Occipital lobe (tissue), 2 donors: Measurements from ENCODE around the gene IFNAR1. TPM values are rescaled to one million over a fixed set of nuclear protein-coding genes. Genes with fewer than 3 reads are reported as not detected.
"Not testable (repeated sequence)": the region's sequence is repeated elsewhere in the genome, so short reads cannot be mapped to it uniquely, and the experiment has no call there.

ENCODE experiments used
- DNase-seq: peaks from one replicate; lab custom pipeline; 2025; lab: John Stamatoyannopoulos, UW
- total RNA-seq: library from RNA; depleted of rRNA; stranded (reverse); fragments of >200 nt; gene quantifications from one replicate; pipeline ENCODE4 v1.2.3, GENCODE V29; 2014

The IFNAR1 gene
- total RNA-seq, 1 donor from 2014 or later: 49.9 TPM

DNA sequence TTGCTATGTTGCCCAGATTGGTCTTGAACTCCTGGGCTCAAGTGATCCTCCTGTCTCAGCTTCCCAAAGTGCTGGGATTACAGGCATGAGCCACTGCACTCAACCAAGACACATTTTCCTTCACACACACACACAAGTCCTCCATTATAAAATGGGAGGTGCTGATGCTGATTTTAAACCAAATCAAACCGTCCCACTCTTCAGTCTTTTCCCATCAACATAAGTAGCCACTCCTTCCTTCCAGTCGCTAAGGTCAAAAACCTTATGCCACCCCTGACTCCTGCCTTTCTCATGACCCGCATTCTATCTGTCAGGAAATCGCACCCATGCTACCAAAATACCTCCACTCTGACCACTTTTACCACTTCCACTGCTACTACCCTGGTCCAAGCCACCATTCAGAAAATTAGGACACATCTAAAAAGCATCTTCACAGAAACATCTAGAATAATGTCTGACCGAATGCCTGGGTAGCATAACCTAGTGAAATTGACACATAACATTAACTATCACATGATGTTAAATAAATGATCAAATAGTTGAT is 50.4 kb downstream of the IFNAR1 start:
- no peak for DNase-seq

DNA sequence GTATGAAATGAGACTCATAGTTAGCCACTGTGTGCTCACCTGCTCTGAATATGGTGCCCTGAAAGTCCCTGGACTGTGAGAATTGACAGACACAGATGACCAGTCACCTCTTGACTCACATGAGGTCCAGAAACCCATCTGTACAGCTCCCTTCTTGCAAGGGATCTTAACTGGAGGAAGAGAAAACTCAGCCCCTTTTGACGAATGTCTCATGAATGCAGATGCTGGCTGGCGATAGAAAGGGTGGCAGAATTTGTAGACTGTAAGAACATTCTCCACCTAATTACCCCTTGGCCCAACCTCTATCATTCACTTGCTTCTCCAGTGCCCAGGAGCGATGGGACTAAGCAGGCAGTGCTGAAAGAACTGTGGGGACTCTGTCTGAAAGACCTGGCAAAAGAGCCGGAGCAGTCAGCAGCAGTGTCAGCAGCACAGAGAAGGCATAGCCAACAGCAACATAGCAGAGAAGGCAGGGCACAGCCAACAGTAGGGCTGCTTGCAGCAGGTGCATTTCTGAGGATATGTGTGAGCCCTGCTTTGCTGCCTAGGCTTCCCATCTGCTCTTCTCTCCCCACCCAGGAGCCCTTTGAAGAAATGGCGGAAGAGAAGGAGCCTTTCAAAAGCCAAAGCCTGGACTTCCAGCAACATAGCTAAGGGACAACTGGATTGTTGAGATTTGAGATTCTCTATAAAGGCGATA is 52.6 kb downstream of the IFNAR1 start:
- no peak for DNase-seq

DNA sequence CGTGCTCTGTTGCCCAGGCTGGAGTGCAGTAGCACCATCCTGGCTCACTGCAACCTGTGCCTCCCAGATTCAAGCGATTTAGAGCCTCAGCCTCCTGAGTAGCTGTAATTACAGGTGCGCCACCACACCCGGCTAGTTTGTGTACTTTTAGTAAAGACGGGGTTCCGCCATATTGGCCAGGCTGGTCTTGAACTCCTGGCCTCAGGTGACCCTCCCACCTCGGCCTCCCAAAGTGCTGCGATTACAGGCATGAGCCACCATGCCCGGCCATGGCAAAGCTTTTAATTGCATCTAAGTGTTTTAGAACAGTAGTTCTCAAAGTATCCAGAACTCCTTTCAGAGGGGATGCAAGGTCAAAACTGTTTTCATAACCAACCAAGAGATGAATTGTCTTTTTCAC is 53.3 kb downstream of the IFNAR1 start:
- DNase-seq: no peak

DNA sequence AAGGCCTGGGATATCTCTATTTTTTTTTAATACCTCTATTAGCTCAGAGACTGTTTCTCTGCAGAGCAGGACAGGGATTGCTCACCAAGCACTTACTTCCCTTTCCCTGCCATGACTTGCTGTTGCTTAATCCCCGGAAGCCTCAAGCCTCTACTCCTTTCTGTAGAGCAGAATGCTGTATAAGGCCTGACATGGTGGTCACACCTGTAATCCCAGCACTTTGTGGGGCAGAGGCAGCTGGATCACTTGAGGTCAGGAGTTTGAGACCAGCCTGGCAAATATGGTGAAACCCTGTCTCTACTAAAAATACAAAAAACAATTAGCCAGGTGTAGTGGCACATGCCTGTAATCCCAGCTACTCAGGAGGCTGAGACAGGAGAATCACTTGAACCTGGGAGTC is 55.2 kb downstream of the IFNAR1 start:
- DNase-seq: not testable (repeated sequence)

DNA sequence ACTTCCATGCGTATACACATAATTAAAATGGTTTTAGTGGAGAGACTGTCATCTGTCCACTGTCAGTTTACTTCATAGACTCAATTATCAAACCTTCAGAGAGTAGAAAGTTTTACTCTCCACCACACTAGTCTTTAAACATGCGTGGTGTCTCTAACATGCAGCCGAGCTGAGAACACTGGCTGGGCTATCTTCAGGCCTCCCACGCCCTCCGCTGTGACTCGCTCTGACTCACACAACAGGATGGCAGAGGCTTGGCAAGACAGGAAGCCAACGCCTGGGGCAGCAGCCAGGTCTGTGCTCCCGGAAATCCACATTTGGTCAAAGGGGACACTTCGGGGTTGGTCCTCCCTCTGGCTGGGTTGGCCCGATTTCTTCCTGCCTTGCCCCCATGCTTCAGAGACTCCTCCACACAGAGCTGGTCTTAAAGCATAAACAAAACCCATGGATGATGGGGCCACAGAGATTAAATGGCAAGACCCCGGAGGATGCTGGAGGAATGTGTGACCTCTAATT is 55.8 kb downstream of the IFNAR1 start:
- peak; percentile 82 for DNase-seq

DNA sequence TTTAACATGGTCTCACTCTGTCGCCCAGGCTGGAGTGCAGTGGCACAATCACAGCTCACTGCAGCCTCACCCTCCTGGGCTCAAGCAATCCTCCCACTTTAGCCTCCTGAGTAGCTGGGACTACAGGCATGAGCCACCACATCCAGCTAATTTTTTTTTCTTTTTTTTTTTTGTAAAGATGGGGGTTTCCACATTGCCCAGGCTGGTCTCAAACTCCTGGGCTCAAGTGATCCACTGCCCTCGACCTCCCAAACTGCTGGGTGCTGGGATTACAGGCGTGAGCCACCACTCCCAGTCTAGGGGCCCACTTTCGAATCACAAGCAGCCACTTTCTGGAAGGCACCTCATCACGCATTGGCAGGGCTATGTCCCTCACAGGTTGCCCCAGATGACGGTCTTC is 56.6 kb downstream of the IFNAR1 start:
- not testable (repeated sequence) for DNase-seq

DNA sequence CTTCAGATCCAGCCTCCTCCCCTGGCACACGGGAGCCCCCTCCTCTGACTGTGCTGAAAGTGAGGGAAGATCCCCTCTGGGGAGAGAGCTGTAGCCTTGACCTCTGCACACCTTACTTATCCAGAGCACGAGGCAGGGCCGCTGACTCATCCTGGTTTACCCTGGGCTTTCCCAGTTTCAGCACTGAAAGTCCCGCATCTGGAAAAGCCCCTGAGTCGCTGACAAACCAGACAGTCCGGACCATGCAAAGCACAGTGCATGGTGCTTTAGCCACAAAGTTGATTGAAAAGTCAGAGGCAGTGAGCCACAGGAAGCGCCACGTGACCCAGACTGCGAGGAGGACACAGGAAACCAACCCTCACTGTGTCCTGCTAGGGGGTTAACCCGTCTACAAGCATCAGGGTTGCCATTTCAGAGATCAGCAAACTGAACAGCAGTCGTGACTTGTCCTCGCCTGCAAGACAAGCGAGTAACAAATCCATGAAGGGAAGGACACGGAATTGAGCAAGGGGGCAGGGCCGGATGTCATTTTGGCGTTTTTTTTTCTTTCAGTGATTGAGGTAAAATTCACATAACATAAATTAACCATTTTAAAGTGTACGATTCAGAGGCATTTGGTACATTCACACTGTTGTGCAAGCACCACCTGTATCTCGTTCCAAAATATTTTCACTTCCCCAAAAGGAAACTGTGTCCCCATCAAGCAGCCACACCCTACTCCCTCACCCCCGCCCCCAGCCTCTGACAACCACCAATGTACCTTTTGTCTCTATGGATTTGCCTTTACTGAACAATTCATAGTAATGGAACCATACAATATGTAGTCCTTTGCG is 58.5 kb downstream of the IFNAR1 start:
- no peak for DNase-seq

DNA sequence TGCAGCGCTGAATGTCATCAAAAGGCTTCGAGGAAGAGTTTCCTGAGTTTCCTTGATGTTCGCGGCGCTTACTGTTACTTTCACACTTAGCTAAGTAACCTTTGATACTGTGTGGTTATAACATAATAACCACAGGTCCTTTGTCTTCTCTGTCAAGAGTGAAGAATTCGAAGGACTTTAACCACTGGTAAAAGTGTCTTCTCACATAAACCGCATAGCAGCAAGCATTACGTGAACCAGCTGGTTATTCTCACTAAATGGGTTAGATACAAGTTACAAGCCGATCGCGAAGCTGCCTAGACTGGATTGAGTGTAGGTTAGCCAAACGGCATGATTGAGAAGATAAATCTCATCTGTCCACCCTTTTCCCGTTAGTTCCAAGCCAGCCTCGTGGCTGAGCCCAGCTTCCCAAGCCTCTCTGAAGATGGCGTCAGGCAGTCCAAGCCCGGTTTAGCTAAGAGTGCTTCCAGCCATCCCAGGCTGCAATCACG is 60.1 kb downstream of the IFNAR1 start:
- no peak for DNase-seq

DNA sequence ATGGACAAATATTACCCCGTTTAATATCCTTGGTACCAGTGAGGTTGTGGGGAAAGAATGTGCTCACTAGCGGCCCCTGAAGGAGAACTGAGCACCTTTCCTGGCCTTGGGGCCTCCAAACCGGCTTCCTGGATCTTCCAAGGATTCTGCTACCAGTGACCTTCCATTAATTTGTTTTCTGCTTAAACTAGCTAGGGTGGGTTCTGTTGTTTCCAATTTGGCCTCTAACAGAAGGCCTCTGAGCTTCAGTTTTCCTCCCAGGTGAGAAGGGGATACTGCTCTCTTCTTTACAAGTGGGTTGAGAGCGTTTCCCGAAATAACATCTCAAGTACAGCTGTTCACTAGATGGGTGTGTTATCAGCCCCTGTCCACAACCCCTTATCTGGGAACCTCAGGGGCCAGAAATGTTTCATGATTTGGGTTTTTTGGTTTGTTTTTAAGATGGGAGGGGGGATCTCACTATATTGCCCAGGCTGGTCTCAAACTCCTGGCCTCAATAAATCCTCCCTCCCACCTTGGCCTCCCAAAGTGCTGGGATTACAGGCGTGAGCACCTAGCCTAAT is 61.5 kb downstream of the IFNAR1 start:
- DNase-seq: no peak

DNA sequence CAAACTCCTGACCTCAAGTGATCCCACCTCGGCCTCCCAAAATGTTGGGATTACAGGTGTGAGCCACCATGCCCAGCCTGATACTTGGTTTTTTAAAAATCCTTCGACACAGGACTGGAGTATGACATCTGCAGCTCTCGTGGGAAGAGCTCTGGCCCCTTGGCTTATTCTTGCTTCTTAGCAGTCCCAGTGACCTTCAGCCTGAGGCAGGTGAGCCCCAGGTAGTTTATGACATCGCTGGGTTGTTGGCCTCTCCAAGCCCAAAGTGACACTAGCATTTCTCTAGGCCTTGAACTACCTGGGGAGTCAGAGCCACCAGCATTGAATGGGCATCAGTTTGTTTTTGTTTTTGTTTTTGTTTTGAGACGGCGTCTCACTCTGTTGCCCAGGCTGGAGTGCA is 62.5 kb downstream of the IFNAR1 start:
- DNase-seq: no peak

DNA sequence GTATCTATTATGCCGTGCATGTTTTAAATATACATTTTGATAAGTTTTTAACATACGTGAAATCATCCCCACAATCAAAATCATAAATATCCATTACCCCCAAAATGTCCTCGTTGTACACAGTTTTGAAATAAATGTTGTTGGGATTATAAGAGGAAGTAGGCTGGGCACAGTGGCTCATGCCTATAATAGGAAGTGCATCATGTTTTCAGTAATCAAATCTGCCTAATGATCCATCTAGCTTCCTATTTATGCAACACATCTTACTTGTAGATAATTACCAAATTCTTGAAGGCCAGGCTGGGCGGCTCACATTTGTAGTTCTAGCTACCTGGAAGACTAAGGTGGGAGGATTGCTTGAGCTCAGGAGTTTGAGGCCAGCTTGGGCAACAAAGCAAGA is 63.4 kb downstream of the IFNAR1 start:
- no peak for DNase-seq

DNA sequence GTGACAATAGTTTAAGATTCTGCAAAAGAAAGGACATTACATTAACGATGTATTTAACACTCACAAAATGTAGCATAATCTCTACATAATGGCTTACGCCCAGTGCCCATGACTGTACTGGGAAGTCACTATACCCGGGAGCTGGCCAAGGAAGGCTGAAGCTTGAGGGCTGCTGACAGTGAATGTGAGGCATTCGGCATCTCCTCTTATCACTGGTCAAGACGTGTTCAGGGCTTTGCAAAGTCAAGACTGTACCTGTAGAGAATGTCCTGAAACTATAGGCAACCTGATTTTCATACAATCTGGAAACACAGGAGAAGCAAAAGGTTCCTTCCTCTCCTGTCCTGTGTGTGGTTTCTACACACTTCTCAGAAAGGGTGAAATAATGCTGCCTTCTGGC is 65.7 kb downstream of the IFNAR1 start:
- no peak for DNase-seq

DNA sequence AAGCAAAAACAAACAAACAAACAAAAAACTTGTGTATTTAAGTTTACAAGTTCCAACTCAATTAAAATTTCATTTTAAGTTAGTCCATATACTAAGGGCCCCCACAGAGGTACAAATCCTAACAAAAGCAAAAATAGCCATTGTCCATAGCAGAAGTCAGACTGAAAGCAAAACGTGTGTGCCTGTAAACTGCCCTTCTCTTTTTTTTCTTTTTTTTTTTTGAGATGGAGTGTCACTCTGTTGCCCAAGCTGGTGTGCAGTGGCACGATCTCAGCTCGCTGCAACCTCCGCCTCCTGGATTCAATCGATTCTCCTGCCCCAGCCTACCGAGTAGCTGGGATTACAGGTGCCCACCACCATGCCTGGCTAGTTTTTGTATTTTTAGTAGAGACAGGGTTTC is 66.9 kb downstream of the IFNAR1 start:
- no peak for DNase-seq

DNA sequence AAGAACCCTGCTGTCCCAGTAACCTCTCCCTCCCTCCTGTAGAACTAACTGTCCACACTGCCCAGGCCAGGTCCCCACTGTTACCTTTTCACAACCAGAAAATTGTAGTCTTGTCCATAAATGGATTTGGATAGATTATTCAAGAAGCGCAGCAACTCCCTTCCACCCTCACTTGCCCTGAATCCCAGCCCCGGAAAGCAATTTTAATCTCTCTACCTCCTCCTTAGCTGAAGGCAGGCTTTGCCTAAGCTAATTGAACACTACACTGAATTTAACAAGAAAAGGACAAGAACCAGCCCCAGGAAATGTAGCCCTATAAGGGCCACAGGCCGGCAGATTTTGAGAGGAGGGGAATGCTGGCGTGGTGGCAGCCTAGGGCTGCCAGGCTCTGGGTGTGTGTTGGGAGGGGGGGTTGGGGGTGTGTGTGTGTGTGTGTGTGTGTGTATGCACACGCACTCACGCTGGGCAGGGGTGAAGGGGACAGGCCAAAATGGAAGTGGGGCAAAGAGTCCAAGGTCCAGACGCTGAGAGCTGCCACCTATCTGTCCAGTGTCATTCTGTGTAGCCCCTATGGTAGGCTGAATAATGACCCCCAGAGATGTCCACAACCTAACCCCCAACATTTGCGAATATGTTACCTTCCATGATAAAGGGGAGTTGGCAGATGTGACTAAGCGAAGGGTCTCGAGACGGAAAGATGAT is 67.7 kb downstream of the IFNAR1 start:
- DNase-seq: no peak

DNA sequence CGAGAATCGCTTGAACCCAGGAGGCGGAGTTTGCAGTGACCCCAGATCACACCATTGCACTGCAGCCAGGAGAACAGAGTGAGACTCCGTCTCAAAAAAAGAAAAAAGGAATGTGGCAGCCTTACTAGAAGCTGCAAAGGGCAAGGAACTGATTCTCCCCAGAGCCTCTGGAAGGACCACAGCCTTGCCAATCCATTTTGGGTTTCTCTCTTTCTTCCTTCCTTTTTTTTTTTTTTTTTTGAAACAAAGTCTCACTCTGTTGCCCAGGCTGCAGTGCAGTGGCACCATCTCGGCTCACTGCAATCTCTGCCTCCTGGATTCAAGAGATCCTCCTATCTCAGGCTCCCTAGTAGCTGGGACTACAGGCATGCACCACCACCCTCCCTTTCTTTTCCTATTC is 68.6 kb downstream of the IFNAR1 start:
- DNase-seq: no peak

DNA sequence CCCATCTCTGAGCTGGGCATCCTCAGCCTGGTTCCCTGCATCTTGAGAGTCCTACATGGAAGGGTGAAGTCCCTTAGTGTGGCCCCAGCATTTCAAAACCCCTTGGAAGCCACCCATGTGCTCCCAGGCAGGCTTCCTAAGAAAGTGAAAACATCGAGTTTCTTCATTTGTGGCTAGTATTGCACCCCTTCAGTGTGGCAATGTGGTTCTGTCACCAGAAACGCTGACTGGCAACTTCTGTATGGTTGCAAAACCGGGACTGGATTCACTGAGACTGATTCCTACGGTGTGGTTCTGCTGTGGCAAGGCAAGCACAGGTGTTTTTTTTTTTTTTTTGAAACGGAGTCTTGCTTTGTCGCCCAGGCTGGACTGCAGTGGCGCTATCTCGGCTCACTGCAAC is 69.5 kb downstream of the IFNAR1 start:
- no peak for DNase-seq

DNA sequence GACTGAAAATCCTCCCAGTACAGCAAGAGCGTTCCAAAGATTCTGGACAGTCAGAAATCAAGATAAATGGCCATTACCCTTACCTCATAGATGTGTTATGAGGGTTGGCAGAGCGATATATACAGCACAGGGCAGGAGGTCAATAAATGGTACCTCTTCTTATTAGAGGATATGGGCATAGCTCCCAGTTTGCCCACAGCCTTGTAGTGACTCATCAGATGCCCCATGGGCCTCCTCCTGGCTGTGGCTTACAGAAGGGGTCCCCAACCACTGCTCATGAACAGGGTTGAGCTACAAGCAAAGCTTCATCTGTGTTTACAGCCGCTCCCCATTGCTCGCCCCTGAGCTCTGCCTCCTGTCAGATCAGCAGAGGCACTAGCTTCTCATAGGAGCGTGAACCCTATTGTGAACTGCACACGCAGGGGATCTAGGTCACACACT is 71.1 kb downstream of the IFNAR1 start:
- DNase-seq: no peak

DNA sequence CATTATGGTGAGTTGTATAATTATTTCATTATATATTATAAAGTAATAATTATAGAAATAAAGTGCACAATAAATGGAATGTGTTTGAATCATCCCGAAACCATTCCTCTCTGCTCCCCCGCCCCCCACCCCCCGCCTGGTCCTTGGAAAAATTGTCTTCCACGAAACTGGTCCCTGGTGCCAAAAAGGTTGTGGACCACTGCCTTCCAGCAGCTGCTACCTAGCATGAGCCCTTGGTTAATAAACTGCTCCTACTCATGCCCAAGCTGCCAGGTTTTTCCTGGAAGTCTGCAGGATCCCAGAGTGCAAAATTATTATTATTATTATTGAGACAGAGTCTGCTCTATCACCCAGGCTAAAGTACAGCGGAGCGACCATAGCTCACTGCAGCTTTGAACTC is 71.7 kb downstream of the IFNAR1 start:
- DNase-seq: no peak

DNA sequence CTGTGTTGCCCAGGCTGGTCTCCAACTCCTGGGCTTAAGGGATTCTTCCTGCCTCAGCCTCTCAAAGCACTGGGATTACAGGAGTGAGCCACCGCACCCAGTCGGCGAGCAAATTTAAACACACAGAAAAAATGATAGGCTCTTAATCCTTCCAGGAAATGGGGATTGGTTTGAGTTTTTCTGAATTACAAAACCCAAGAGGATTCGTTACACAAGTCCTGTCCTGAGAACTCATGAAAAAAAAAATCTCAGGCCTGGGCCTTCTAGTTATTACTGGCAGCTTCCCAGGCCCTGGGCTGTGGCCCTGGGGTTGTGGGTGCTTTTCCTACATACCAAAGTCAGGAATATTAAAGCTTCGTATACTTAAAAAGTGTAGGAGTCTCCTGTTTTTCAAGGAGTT is 72.2 kb downstream of the IFNAR1 start:
- no peak for DNase-seq

DNA sequence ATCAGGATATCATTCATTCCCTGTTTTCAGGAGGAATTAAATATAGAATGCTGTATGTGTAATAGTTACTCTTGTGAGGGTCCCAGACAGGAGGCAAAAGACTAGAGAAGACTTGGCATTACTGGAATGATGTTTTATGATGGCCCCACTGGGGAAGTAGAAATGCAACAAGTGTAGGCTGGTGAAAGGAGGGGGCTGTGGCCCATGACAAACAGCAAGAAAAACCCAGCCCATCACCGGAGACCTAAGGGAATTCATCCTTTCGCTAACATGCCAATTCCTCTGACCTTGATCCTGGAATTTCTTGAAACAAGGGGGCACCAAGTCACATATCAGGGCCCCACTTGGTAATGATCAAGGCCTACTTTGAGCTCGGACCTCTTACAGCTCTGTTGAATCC is 72.9 kb downstream of the IFNAR1 start:
- DNase-seq: no peak

DNA sequence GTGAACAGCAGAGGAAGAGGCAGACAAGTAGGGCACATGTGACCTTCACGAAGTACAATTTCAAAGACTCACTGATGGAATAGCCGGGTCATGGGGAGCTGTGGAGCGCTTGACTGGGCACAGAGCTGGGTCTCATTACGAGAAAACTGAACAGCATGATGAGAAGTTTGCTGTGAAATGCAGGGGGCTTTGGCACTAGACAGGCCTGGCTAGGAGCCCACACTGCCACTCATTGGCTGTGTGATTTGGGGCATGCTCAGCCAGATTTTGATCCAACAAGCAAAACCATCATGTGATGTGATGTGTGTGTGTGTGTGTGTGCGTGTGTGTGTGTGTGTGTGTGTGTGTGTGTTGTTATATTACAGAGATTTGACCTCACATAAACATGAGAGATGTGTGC is 73.6 kb downstream of the IFNAR1 start:
- no peak for DNase-seq
